Stimulated activated naive CD8-positive, alpha-beta T cell treated with anti-CD3 and anti-CD28 coated beads, Interleukin-15, Interleukin-2, amounts not matched to agents 100 U/mL and 50 U/mL, for 24 hours (primary cell): ENCODE data around the gene EXOSC9.
A peak's percentile ranks its signal among the peaks of the same experiment; 100 is the strongest.

Experiments
- ATAC-seq: fragments of 150-1000 bp; cut with Tn5 transposase; one replicate; pipeline ENCODE4 v1.10.0; 2021
- DNase-seq: peaks from one replicate; pipeline ENCODE4 v3.0.0; 2021

The EXOSC9 gene

DNA sequence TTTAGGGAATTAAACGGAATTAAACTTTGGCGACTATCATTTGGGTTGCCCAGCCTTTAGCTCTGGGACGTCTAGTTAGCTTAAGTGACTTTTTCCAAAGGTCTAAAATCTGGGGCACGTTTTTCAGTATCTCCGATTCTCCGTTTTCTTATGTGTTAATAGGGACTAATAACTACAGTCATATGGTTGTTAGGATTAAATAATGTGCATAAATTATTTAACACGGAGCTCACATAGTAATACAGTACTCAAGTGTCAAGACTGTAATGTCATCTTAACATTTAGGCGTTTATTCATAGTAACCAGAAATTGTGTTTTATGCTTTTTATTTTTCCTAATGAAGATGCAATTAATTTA, 23.0 kb downstream of the EXOSC9 start:
- ATAC-seq = no peak
- no peak for DNase-seq

DNA sequence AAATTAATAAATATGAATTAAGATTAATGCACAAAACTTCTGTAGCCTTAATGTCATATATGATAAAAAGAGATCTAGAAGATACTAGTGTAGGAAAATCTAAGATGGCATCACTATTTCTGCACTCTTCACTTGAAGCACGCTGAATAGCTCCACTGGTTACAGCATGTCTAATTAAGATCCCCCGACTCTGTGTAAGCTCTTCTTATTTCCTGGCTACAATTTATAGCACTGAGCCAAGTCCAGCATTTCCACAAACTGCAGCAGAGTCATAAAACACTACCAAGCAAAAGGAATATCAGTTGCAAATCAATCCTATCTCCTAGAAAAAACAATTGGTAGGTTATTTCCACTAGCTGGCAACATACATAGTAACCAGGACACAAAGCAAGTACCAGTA, 23.8 kb downstream of the EXOSC9 start:
- no peak for DNase-seq

DNA sequence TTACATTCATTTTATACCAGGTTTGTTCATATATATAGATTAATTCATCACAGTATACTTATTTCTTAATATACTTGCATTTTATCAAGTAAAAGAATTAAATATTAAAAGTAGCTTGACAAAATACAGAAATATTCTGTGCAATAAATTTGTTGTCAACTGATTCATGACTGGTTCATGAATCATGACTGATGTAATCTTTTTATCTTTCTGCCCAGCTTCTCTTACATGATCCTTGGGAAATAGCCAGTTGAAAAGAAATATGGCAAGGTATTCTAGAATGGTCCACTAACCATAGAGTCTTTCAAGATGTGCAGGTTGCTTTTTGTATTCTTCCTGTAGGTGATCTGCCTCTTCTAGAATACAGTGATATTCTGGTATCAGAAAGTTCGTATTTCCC, 26.7 kb downstream of the EXOSC9 start:
- ATAC-seq (no peak), DNase-seq (no peak)

More for the DNA sequence above, 23.8 kb downstream of the EXOSC9 start:
- no peak for ATAC-seq

GRCh38 chr4:121829511-121829910, 28.4 kb downstream of the EXOSC9 start:
- ATAC-seq (no peak), DNase-seq (no peak)

DNA sequence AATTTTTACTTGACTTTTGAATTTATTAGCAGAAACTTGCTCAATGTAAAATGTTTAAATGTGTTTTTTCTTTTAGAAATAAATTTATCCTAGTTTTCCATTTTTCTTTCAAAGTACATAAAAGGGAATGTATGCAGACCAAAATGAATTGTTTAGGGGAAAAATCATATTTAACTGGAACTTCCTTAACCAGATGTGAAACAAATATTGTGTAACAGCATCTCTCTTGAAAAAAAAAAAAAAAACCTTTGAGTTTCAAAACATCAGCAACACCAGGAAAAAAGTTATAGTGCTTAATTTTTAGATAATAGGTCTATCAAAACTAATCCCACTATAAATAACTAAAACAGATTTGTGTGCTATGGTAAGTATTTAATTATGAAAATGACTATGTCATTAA, 37.0 kb downstream of the EXOSC9 start:
- DNase-seq (no peak), ATAC-seq (no peak)

GRCh38 chr4:121842862-121843261, 41.7 kb downstream of the EXOSC9 start:
- no peak for DNase-seq
- ATAC-seq = no peak

- DNase-seq = no peak
- peak; percentile 14 for ATAC-seq
Measured at GRCh38 chr4:121846662-121847061, 45.5 kb downstream of the EXOSC9 start.

DNA sequence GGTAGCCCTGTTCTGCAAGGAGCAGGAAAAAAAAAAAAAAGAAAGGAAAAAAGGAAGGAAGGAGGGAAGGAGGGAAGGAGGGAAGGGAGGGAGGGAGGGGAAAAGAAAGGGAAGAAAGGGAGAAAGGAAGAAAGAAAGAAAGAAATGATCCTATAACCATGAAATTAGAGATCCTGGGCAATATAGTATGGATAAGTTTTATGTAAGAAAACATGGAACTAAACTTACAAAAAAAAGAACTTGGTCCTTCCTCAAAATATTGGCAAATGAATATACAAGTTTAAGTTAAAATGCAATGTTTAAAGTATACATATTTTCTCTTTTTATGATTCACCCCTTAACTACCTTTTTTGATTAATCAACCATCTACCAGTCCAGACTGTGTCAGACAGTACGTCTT, 50.2 kb downstream of the EXOSC9 start:
- no peak for ATAC-seq
- DNase-seq = no peak

- ATAC-seq (no peak), DNase-seq (no peak)
Measured at GRCh38 chr4:121860121-121860520, 59.0 kb downstream of the EXOSC9 start.

DNA sequence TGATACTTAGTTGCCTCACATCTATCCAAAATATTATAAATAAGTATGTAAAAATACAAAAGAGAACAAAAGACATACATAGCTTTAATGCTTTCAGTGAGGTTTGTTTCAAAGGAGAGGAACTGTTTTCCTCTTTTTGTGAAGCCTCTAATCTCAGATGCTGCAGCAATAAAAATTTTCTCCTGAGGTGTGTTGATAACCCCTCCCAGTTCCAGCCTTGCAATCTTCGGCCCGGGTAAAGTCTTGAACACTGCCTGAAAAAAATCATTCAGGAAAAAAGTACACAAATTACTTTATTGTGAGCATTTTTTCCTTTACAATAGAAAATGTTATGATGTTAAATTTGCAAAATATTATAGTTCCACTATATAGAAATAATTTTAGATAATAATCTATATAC, 60.3 kb downstream of the EXOSC9 start:
- ATAC-seq = no peak
- no peak for DNase-seq

DNA sequence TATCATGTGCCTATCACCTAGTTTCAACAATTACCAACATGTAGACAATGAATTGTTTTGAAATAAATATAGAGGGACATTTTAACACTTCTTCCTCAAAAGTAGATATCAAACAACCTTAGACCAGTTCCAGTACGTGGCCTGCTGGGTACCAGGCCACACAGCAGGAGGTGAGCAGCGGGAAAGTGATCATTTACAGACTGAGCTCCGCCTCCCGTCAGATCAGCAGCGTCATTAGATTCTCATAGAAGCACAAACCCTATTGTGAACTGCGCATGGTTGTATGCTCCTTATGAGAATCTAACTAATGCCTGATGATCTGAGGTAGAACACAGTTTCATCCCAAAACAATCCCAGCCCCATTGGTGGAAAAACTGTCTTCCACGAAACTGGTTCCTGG, 62.7 kb downstream of the EXOSC9 start:
- ATAC-seq = no peak
- DNase-seq = no peak
